Measurements from ENCODE around the gene AZIN2. TPM values are rescaled to one million over a fixed set of nuclear protein-coding genes. Genes with fewer than 3 reads are reported as not detected.

Gene AZIN2
- total and polyA plus RNA-seq, 2 of the 8 experiments (the other 6 are each of a cell fraction or from before 2014, with no cell fraction given) = 0.22 to 0.91 TPM

DNA sequence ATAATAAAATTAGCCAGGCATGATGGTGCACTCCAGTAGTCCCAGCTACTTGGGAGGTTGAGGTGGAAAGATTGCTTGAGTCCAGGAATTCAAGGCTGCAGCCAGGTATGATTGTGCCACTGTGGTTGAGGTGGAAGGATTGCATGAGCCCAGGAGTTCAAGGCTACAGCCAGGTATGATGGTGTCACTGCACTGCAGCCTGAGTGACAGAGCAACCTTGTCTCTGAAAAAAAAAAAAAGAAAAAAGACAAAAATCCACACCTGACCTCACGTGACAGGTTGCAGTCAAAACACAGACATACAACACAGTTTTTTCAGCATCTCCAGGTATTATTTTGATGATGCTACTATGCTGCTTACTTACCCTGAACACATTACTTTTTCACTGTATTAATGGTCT is 39.9 kb upstream of the AZIN2 start:
- no peak overlapping the region for H3K18ac ChIP-seq (ENCODE audit: extremely low read depth, low read length)
- H3K4me1 ChIP-seq (replicated peaks in 1 of 4; ENCODE audit: control insufficient read depth in 3 of 4, insufficient read depth in 4 of 4, low read length in 3 of 4) = peaks cover 0 to 4% (median 3%) of the 10 kb centered on the region in 4 experiments; a peak in 3 of 7 replicates
- H3K4me2 ChIP-seq (ENCODE audit: insufficient read depth in 1 of 2, low read depth in 2 of 2, low read length in 2 of 2) = no peak overlapping the region
- no peak for DNase-seq (ENCODE audit: low read depth in 1 of 2, low spot score in 2 of 2)
- POLR2A ChIA-PET (ENCODE audit: partially characterized antibody) = no interaction called here
- H3K79me1 ChIP-seq (ENCODE audit: low read depth, low read length) = peaks cover 2% of the 10 kb centered on the region; the same call in 1 of the 2 replicates
- H2BK12ac ChIP-seq (ENCODE audit: low read depth, low read length) = no peak overlapping the region
- H3K4me3 ChIP-seq (ENCODE audit: extremely low read depth in 1 of 4, insufficient read depth in 2 of 4, low read depth in 3 of 4, low read length in 4 of 4) = no peak overlapping the region
- no peaks in the 10 kb centered on the region for H4K20me1 ChIP-seq (replicated peaks in 1 of 2; ENCODE audit: control insufficient read depth in 1 of 2, insufficient read depth in 2 of 2, low read length in 2 of 2)
- CTCF ChIA-PET (ENCODE audit: partially characterized antibody) = interaction anchor here (0.8 to 5.1 kb wide), 4 partner anchors 14 to 108 kb away, joined by 3 to 28 read pairs (median 4); no protein-coding TSS in a partner anchor
- 86% methylated on average over 1 of the region's 1 CpG; no CpG with 5 or more reads in 1 of the 2 experiments for WGBS, 2 experiments (ENCODE audit: extremely low coverage in 1 of 2, insufficient coverage in 1 of 2, insufficient read length in 1 of 2, insufficient replicate concordance in 2 of 2, low coverage in 1 of 2, low lambda C conversion rate in 2 of 2, missing lambda C conversion rate in 1 of 2)
- peaks cover 3 to 4% of the 10 kb centered on the region in 2 experiments for H3K79me2 ChIP-seq (ENCODE audit: control insufficient read depth in 1 of 2, insufficient read depth in 2 of 2, low read length in 2 of 2)
- H3K4ac ChIP-seq (replicated peaks; ENCODE audit: insufficient read length, low read depth, low read length) = no peak overlapping the region
- H3K23me2 ChIP-seq (ENCODE audit: low read depth, low read length) = peaks cover 3% of the 10 kb centered on the region; the same call in 1 of the 2 replicates
- H2BK20ac ChIP-seq (ENCODE audit: low read length) = no peak overlapping the region
- no peak overlapping the region for H4K91ac ChIP-seq (replicated peaks; ENCODE audit: insufficient read length, low read length)
- H2BK120ac ChIP-seq (replicated peaks; ENCODE audit: low read depth, low read length) = no peak overlapping the region
- TF ChIP-seq, protein P1, sequence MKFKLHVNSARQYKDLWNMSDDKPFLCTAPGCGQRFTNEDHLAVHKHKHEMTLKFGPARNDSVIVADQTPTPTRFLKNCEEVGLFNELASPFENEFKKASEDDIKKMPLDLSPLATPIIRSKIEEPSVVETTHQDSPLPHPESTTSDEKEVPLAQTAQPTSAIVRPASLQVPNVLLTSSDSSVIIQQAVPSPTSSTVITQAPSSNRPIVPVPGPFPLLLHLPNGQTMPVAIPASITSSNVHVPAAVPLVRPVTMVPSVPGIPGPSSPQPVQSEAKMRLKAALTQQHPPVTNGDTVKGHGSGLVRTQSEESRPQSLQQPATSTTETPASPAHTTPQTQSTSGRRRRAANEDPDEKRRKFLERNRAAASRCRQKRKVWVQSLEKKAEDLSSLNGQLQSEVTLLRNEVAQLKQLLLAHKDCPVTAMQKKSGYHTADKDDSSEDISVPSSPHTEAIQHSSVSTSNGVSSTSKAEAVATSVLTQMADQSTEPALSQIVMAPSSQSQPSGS (IDR thresholded peaks at IDR 0.05; ENCODE audit: low read length) = no peak
- TF ChIP-seq TAF7 (optimal IDR thresholded peaks at IDR 0.05; ENCODE audit: borderline replicate concordance, low read depth, low read length) = no peak
- no peak for TF ChIP-seq GTF2F1 (IDR thresholded peaks at IDR 0.05; ENCODE audit: borderline replicate concordance, low read depth, low read length)
- no peak for TF ChIP-seq CEBPB (IDR thresholded peaks at IDR 0.05; ENCODE audit: low read depth, low read length)
- TF ChIP-seq KDM5A (IDR thresholded peaks at IDR 0.05; ENCODE audit: low read length) = no peak
- TF ChIP-seq KDM1A (IDR thresholded peaks at IDR 0.05; ENCODE audit: borderline replicate concordance, low read length) = no peak
- no peak for TF ChIP-seq GABPA (IDR thresholded peaks at IDR 0.05; ENCODE audit: borderline replicate concordance, insufficient read depth, low read length)
- no peak for TF ChIP-seq POLR2AphosphoS5 (IDR thresholded peaks at IDR 0.05; ENCODE audit: low read depth, low read length)
- TF ChIP-seq, protein P2, sequence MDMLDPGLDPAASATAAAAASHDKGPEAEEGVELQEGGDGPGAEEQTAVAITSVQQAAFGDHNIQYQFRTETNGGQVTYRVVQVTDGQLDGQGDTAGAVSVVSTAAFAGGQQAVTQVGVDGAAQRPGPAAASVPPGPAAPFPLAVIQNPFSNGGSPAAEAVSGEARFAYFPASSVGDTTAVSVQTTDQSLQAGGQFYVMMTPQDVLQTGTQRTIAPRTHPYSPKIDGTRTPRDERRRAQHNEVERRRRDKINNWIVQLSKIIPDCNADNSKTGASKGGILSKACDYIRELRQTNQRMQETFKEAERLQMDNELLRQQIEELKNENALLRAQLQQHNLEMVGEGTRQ (IDR thresholded peaks at IDR 0.05; ENCODE audit: low read length) = no peak
- no peak overlapping the region for H3K27ac ChIP-seq (ENCODE audit: low read depth, low read length)
- H4K8ac ChIP-seq (ENCODE audit: extremely low read depth, insufficient read depth, low read length) = no peak overlapping the region
- H3K56ac ChIP-seq (replicated peaks; ENCODE audit: insufficient read length, low read depth, low read length) = no peak overlapping the region
- FAIRE-seq = no peak
- H2BK5ac ChIP-seq (ENCODE audit: low read depth, low read length) = no peak overlapping the region
- H2BK15ac ChIP-seq (ENCODE audit: low read length) = no peak overlapping the region
- H2AFZ ChIP-seq (ENCODE audit: low read length) = no peak overlapping the region
- peaks cover 0 to 2% (median 0%) of the 10 kb centered on the region in 4 experiments; a peak in 2 of 7 replicates for H3K27me3 ChIP-seq (replicated peaks in 1 of 4; ENCODE audit: control insufficient read depth in 3 of 4, extremely low read depth in 1 of 4, insufficient read depth in 3 of 4, low read length in 3 of 4)
- H3K9ac ChIP-seq (replicated peaks in 1 of 4; ENCODE audit: extremely low read depth in 1 of 4, low read depth in 3 of 4, low read length in 3 of 4) = no peak overlapping the region
- H3K14ac ChIP-seq (ENCODE audit: insufficient read length) = no peak overlapping the region
- H3K23ac ChIP-seq (ENCODE audit: insufficient read length) = no peak overlapping the region
- H3K9me3 ChIP-seq (ENCODE audit: insufficient read depth in 2 of 2, low read depth in 1 of 2, low read length in 1 of 2) = no peaks in the 10 kb centered on the region
- no peak overlapping the region for H2AK5ac ChIP-seq (ENCODE audit: low read depth, low read length)
- H3K36me3 ChIP-seq (ENCODE audit: control insufficient read depth in 2 of 4, insufficient read depth in 4 of 4, low read length in 3 of 4) = no peaks in the 10 kb centered on the region
- no peak overlapping the region for H4K5ac ChIP-seq (ENCODE audit: insufficient read length, low read depth, low read length)

Data from H1 (cell line).